Stimulated activated naive CD8-positive, alpha-beta T cell treated with anti-CD3 and anti-CD28 coated beads, Interleukin-15, Interleukin-2, amounts not matched to agents 100 ng/mL and 50 ng/mL, for 24 hours (primary cell): ENCODE results near the gene RAMACL.
A peak's percentile ranks its signal among the peaks of the same experiment; 100 is the strongest.
"Not testable (repeated sequence)": the region's sequence is repeated elsewhere in the genome, so short reads cannot be mapped to it uniquely, and the experiment has no call there.

Experiments used
- H3K27ac Mint-ChIP-seq: one replicate; pipeline ENCODE4 v1.8.0; 2021; ENCODE audit warnings: mild to moderate bottlenecking, mixed read lengths
- H3K27me3 Mint-ChIP-seq: one replicate; pipeline ENCODE4 v1.8.0; 2021; ENCODE audit warnings: mixed read lengths
- H3K36me3 Mint-ChIP-seq: one replicate; pipeline ENCODE4 v1.8.0; 2021; ENCODE audit warnings: low read depth, mixed read lengths
- H3K4me1 Mint-ChIP-seq: one replicate; pipeline ENCODE4 v1.8.0; 2021; ENCODE audit warnings: low read depth, mixed read lengths
- H3K4me3 Mint-ChIP-seq: one replicate; pipeline ENCODE4 v1.8.0; 2021; ENCODE audit warnings: mild to moderate bottlenecking, mixed read lengths
- H3K9me3 Mint-ChIP-seq: one replicate; pipeline ENCODE4 v1.8.0; 2021; ENCODE audit warnings: mixed read lengths

The RAMACL gene

GRCh38 chr6:166551754-166552495 lies 34.6 kb downstream of the RAMACL start:
- no peaks in the 10 kb centered on the region for H3K9me3 Mint-ChIP-seq
- H3K27me3 Mint-ChIP-seq = peaks cover 8% of the 10 kb centered on the region
- H3K27ac Mint-ChIP-seq = no peak overlapping the region
- H3K4me1 Mint-ChIP-seq = peaks cover 7% of the 10 kb centered on the region
- no peaks in the 10 kb centered on the region for H3K36me3 Mint-ChIP-seq
- no peak overlapping the region for H3K4me3 Mint-ChIP-seq

GRCh38 chr6:166546653-166547052 lies 39.8 kb downstream of the RAMACL start:
- Mint-ChIP-seq H3K4me3 (no peak overlapping the region), H3K9me3 (no peaks in the 10 kb centered on the region), H3K27ac (no peak overlapping the region), H3K36me3 (no peaks in the 10 kb centered on the region), H3K27me3 (no peaks in the 10 kb centered on the region), H3K4me1 (peaks cover 4% of the 10 kb centered on the region)

GRCh38 chr6:166545156-166546034 lies 41.1 kb downstream of the RAMACL start:
- Mint-ChIP-seq H3K4me1 (peaks cover 17% of the 10 kb centered on the region), H3K27me3 (no peaks in the 10 kb centered on the region), H3K4me3 (no peak overlapping the region), H3K9me3 (no peaks in the 10 kb centered on the region), H3K36me3 (no peaks in the 10 kb centered on the region), H3K27ac (no peak overlapping the region)

GRCh38 chr6:166544296-166544605 lies 42.2 kb downstream of the RAMACL start:
- Mint-ChIP-seq H3K36me3 (no peaks in the 10 kb centered on the region), H3K27ac (no peak overlapping the region), H3K4me1 (peaks cover 19% of the 10 kb centered on the region), H3K9me3 (no peaks in the 10 kb centered on the region), H3K27me3 (no peaks in the 10 kb centered on the region), H3K4me3 (no peak overlapping the region)

GRCh38 chr6:166543603-166544295 lies 42.7 kb downstream of the RAMACL start:
- H3K36me3 Mint-ChIP-seq = no peaks in the 10 kb centered on the region
- H3K9me3 Mint-ChIP-seq = no peaks in the 10 kb centered on the region
- peaks cover 19% of the 10 kb centered on the region for H3K4me1 Mint-ChIP-seq
- H3K4me3 Mint-ChIP-seq = no peak overlapping the region
- no peaks in the 10 kb centered on the region for H3K27me3 Mint-ChIP-seq
- no peak overlapping the region for H3K27ac Mint-ChIP-seq

- Mint-ChIP-seq H3K27me3 (no peaks in the 10 kb centered on the region), H3K9me3 (no peaks in the 10 kb centered on the region), H3K4me1 (peaks cover 19% of the 10 kb centered on the region), H3K36me3 (no peaks in the 10 kb centered on the region), H3K4me3 (no peak overlapping the region), H3K27ac (no peak overlapping the region)
These were observed 43.9 kb downstream of the RAMACL start for GRCh38 chr6:166542580-166542912.

- Mint-ChIP-seq H3K9me3 (no peaks in the 10 kb centered on the region), H3K27me3 (no peaks in the 10 kb centered on the region), H3K27ac (peak overlapping the region; percentile 37), H3K36me3 (no peaks in the 10 kb centered on the region), H3K4me3 (peak overlapping the region; percentile 53), H3K4me1 (peaks cover 19% of the 10 kb centered on the region)
These were observed 44.5 kb downstream of the RAMACL start for GRCh38 chr6:166541876-166542579.

- peak overlapping the region; percentile 53 for H3K4me3 Mint-ChIP-seq
- H3K27me3 Mint-ChIP-seq = no peaks in the 10 kb centered on the region
- peaks cover 19% of the 10 kb centered on the region for H3K4me1 Mint-ChIP-seq
- no peaks in the 10 kb centered on the region for H3K36me3 Mint-ChIP-seq
- H3K27ac Mint-ChIP-seq = peak overlapping the region; percentile 37
- no peaks in the 10 kb centered on the region for H3K9me3 Mint-ChIP-seq
These were observed 45.1 kb downstream of the RAMACL start for GRCh38 chr6:166541366-166541765.

- Mint-ChIP-seq H3K36me3 (no peaks in the 10 kb centered on the region), H3K4me3 (peak overlapping the region; percentile 53), H3K9me3 (no peaks in the 10 kb centered on the region), H3K27ac (peak overlapping the region; percentile 37), H3K4me1 (peaks cover 19% of the 10 kb centered on the region), H3K27me3 (no peaks in the 10 kb centered on the region)
These were observed 45.7 kb downstream of the RAMACL start for GRCh38 chr6:166540631-166541331.

GRCh38 chr6:166539543-166539942 lies 46.9 kb downstream of the RAMACL start:
- H3K27ac Mint-ChIP-seq = no peak overlapping the region
- no peaks in the 10 kb centered on the region for H3K27me3 Mint-ChIP-seq
- H3K4me1 Mint-ChIP-seq = peaks cover 19% of the 10 kb centered on the region
- no peaks in the 10 kb centered on the region for H3K9me3 Mint-ChIP-seq
- no peak overlapping the region for H3K4me3 Mint-ChIP-seq
- no peaks in the 10 kb centered on the region for H3K36me3 Mint-ChIP-seq

- H3K27ac Mint-ChIP-seq, H3K36me3 Mint-ChIP-seq, H3K4me3 Mint-ChIP-seq, H3K9me3 Mint-ChIP-seq, H3K27me3 Mint-ChIP-seq: not testable (repeated sequence)
- peaks cover 19% of the 10 kb centered on the region for H3K4me1 Mint-ChIP-seq
These were observed 47.5 kb downstream of the RAMACL start for GRCh38 chr6:166539011-166539385.

GRCh38 chr6:166538297-166539010 lies 48.0 kb downstream of the RAMACL start:
- no peaks in the 10 kb centered on the region for H3K27me3 Mint-ChIP-seq
- peaks cover 19% of the 10 kb centered on the region for H3K4me1 Mint-ChIP-seq
- no peak overlapping the region for H3K27ac Mint-ChIP-seq
- no peaks in the 10 kb centered on the region for H3K9me3 Mint-ChIP-seq
- no peak overlapping the region for H3K4me3 Mint-ChIP-seq
- H3K36me3 Mint-ChIP-seq = no peaks in the 10 kb centered on the region

- H3K27me3 Mint-ChIP-seq = no peaks in the 10 kb centered on the region
- H3K36me3 Mint-ChIP-seq = peaks cover 1% of the 10 kb centered on the region
- H3K4me1 Mint-ChIP-seq = no peaks in the 10 kb centered on the region
- H3K9me3 Mint-ChIP-seq = no peaks in the 10 kb centered on the region
- no peak overlapping the region for H3K4me3 Mint-ChIP-seq
- no peak overlapping the region for H3K27ac Mint-ChIP-seq
These were observed 51.6 kb downstream of the RAMACL start for GRCh38 chr6:166534658-166535406.
